HEK293 (cell line): Measurements from ENCODE around the gene ZC3H10.

Source experiments
- BCL6B ChIP-seq: fragments of 450-650 bp; formaldehyde crosslinking; IDR thresholded peaks from 2 replicates; pipeline ENCODE4 v1.5.1; 2017; ENCODE audit warnings: missing biosample characterization, missing genetic modification characterization
- EGR2 ChIP-seq: fragments of 450-650 bp; formaldehyde crosslinking; IDR thresholded peaks from 2 replicates; pipeline ENCODE4 v1.5.1; 2016; ENCODE audit warnings: low read depth, missing biosample characterization, missing genetic modification characterization
- GFI1B ChIP-seq: fragments of 450-650 bp; formaldehyde crosslinking; IDR thresholded peaks from 2 replicates; pipeline ENCODE4 v1.5.1; 2016; ENCODE audit warnings: missing biosample characterization, missing genetic modification characterization
- GLIS1 ChIP-seq: fragments of 450-650 bp; formaldehyde crosslinking; IDR thresholded peaks from 2 replicates; pipeline ENCODE4 v1.5.1; 2016; ENCODE audit warnings: missing biosample characterization, missing genetic modification characterization
- HOXC10 ChIP-seq: sonication (generic); formaldehyde crosslinking; IDR thresholded peaks from 2 replicates; pipeline ENCODE4 v1.8.1; 2023; ENCODE audit warnings: mild to moderate bottlenecking, missing genetic modification reagents
- IKZF3 ChIP-seq: fragments of 450-650 bp; IDR thresholded peaks from 2 replicates; pipeline ENCODE4 v1.5.0; 2018; ENCODE audit warnings: missing biosample characterization, mild to moderate bottlenecking, missing genetic modification characterization, moderate library complexity
- MEIS1 ChIP-seq: sonication (generic); formaldehyde crosslinking; IDR thresholded peaks from 2 replicates; pipeline ENCODE4 v1.8.1; 2022; ENCODE audit warnings: missing genetic modification reagents, mild to moderate bottlenecking, borderline replicate concordance
- MYNN ChIP-seq: fragments of 450-650 bp; formaldehyde crosslinking; IDR thresholded peaks from 2 replicates; pipeline ENCODE4 v1.5.1; 2016; ENCODE audit warnings: missing biosample characterization, missing genetic modification characterization, borderline replicate concordance
- PRDM4 ChIP-seq: fragments of 450-650 bp; formaldehyde crosslinking; IDR thresholded peaks from 2 replicates; pipeline ENCODE4 v1.5.1; 2017; ENCODE audit warnings: missing biosample characterization, missing genetic modification characterization
- PRDM6 ChIP-seq: fragments of 450-650 bp; formaldehyde crosslinking; IDR thresholded peaks from 2 replicates; pipeline ENCODE4 v1.5.1; 2017; ENCODE audit warnings: missing biosample characterization, missing genetic modification characterization
- TRIM28 ChIP-seq: IDR thresholded peaks from 2 replicates; pipeline ENCODE4 v1.6.1; 2011; ENCODE audit warnings: low read length, control low read depth, borderline replicate concordance
- ZFHX2 ChIP-seq: fragments of 450-650 bp; formaldehyde crosslinking; conservative IDR thresholded peaks from 2 replicates; pipeline ENCODE4 v1.5.1; 2016; ENCODE audit warnings: missing biosample characterization, missing genetic modification characterization
- ZNF157 ChIP-seq: fragments of 450-650 bp; formaldehyde crosslinking; IDR thresholded peaks from 2 replicates; pipeline ENCODE4 v1.5.1; 2016; ENCODE audit warnings: missing biosample characterization, missing genetic modification characterization
- ZNF248 ChIP-seq: fragments of 450-650 bp; formaldehyde crosslinking; IDR thresholded peaks from 2 replicates; pipeline ENCODE4 v1.5.1; 2017; ENCODE audit warnings: missing biosample characterization, missing genetic modification characterization
- ZNF266 ChIP-seq: fragments of 450-650 bp; formaldehyde crosslinking; IDR thresholded peaks from 2 replicates; pipeline ENCODE4 v1.5.1; 2016; ENCODE audit warnings: missing biosample characterization, missing genetic modification characterization, low read depth
- ZNF292 ChIP-seq: fragments of 450-650 bp; formaldehyde crosslinking; IDR thresholded peaks from 2 replicates; pipeline ENCODE4 v1.5.1; 2016; ENCODE audit warnings: low read depth, missing biosample characterization, missing genetic modification characterization, borderline replicate concordance
- ZNF302 ChIP-seq: fragments of 450-650 bp; formaldehyde crosslinking; IDR thresholded peaks from 2 replicates; pipeline ENCODE4 v1.5.1; 2016; ENCODE audit warnings: missing biosample characterization, missing genetic modification characterization, low read depth
- ZNF335 ChIP-seq: fragments of 450-650 bp; formaldehyde crosslinking; conservative IDR thresholded peaks from 2 replicates; pipeline ENCODE4 v1.5.1; 2016; ENCODE audit warnings: missing biosample characterization, missing genetic modification characterization
- ZNF354C ChIP-seq: fragments of 450-650 bp; formaldehyde crosslinking; IDR thresholded peaks from 2 replicates; pipeline ENCODE4 v1.5.1; 2016; ENCODE audit warnings: missing biosample characterization, missing genetic modification characterization, low read depth, borderline replicate concordance
- ZNF366 ChIP-seq: fragments of 450-650 bp; formaldehyde crosslinking; conservative IDR thresholded peaks from 2 replicates; pipeline ENCODE4 v1.5.1; 2016; ENCODE audit warnings: missing biosample characterization, missing genetic modification characterization
- ZNF391 ChIP-seq: fragments of 450-650 bp; formaldehyde crosslinking; IDR thresholded peaks from 2 replicates; pipeline ENCODE4 v1.5.1; 2016; ENCODE audit warnings: low read depth, missing biosample characterization, missing genetic modification characterization, borderline replicate concordance
- ZNF501 ChIP-seq: fragments of 450-650 bp; formaldehyde crosslinking; IDR thresholded peaks from 2 replicates; pipeline ENCODE4 v1.5.1; 2016; ENCODE audit warnings: missing biosample characterization, missing genetic modification characterization
- ZNF513 ChIP-seq: fragments of 450-650 bp; IDR thresholded peaks from 2 replicates; pipeline ENCODE4 v1.5.1; 2018; ENCODE audit warnings: missing biosample characterization, missing genetic modification characterization
- ZNF529 ChIP-seq: fragments of 450-650 bp; formaldehyde crosslinking; IDR thresholded peaks from 2 replicates; pipeline ENCODE4 v1.5.1; 2017; ENCODE audit warnings: missing genetic modification characterization, missing biosample characterization; ENCODE audit not compliant: insufficient replicate concordance
- ZNF548 ChIP-seq: fragments of 450-650 bp; formaldehyde crosslinking; IDR thresholded peaks from 2 replicates; pipeline ENCODE4 v1.5.1; 2016; ENCODE audit warnings: missing biosample characterization, missing genetic modification characterization
- ZNF555 ChIP-seq: fragments of 450-650 bp; formaldehyde crosslinking; conservative IDR thresholded peaks from 2 replicates; pipeline ENCODE4 v1.5.1; 2017; ENCODE audit warnings: missing biosample characterization, mild to moderate bottlenecking, missing genetic modification characterization, inconsistent platforms
- ZNF585B ChIP-seq: fragments of 450-650 bp; formaldehyde crosslinking; IDR thresholded peaks from 2 replicates; pipeline ENCODE4 v1.5.1; 2016; ENCODE audit warnings: missing biosample characterization, missing genetic modification characterization
- ZNF600 ChIP-seq: fragments of 450-650 bp; formaldehyde crosslinking; IDR thresholded peaks from 2 replicates; pipeline ENCODE4 v1.5.1; 2016; ENCODE audit warnings: missing biosample characterization, missing genetic modification characterization
- ZNF610 ChIP-seq: fragments of 450-650 bp; formaldehyde crosslinking; IDR thresholded peaks from 2 replicates; pipeline ENCODE4 v1.5.1; 2016; ENCODE audit warnings: missing biosample characterization, missing genetic modification characterization, borderline replicate concordance
- ZNF629 ChIP-seq: fragments of 450-650 bp; formaldehyde crosslinking; IDR thresholded peaks from 2 replicates; pipeline ENCODE4 v1.5.1; 2017; ENCODE audit warnings: missing biosample characterization, missing genetic modification characterization
- ZNF645 ChIP-seq: fragments of 450-650 bp; formaldehyde crosslinking; IDR thresholded peaks from 2 replicates; pipeline ENCODE4; 2016; ENCODE audit warnings: missing biosample characterization, missing genetic modification characterization
- ZNF677 ChIP-seq: fragments of 450-650 bp; IDR thresholded peaks from 2 replicates; pipeline ENCODE4 v1.5.0; 2018; ENCODE audit warnings: missing biosample characterization, mild to moderate bottlenecking, missing genetic modification characterization, moderate library complexity
- ZNF707 ChIP-seq: fragments of 450-650 bp; formaldehyde crosslinking; IDR thresholded peaks from 2 replicates; pipeline ENCODE4 v1.5.1; 2016; ENCODE audit warnings: missing biosample characterization, missing genetic modification characterization
- ZNF792 ChIP-seq: fragments of 450-650 bp; formaldehyde crosslinking; IDR thresholded peaks from 2 replicates; pipeline ENCODE4 v1.5.1; 2016; ENCODE audit warnings: missing biosample characterization, missing genetic modification characterization

Gene ZC3H10

GRCh38 chr12:56129206-56129941 lies 11.3 kb downstream of the ZC3H10 start (continued):
- TF ChIP-seq ZNF335 (peak; percentile 63), EGR2 (peak; percentile 87), BCL6B (tag by site-specific recombination) (no peak), PRDM4 (tag by site-specific recombination) (no peak), ZNF513 (tag by site-specific recombination) (no peak), MEIS1 (CRISPR knock-in tag) (no peak), ZNF157 (tag by site-specific recombination) (no peak), ZNF600 (peak; percentile 26; the same call in 1 of the 2 replicates), ZNF391 (tag by site-specific recombination) (no peak), ZNF292 (no peak), ZNF501 (tag by site-specific recombination) (no peak), ZNF555 (tag by site-specific recombination) (no peak), IKZF3 (tag by site-specific recombination) (no peak), ZNF366 (tag by site-specific recombination) (peak; percentile 73), ZNF302 (no peak), ZNF548 (tag by site-specific recombination) (no peak), ZNF610 (no peak), ZNF792 (no peak), ZFHX2 (tag by site-specific recombination) (peak; percentile 92), MYNN (tag by site-specific recombination) (no peak), ZNF707 (tag by site-specific recombination) (no peak), PRDM6 (tag by site-specific recombination) (no peak), ZNF248 (tag by site-specific recombination) (no peak), HOXC10 (CRISPR knock-in tag) (no peak), GLIS1 (no peak), ZNF677 (no peak), ZNF266 (no peak), ZNF645 (no peak), GFI1B (tag by site-specific recombination) (no peak), ZNF529 (no peak), ZNF629 (tag by site-specific recombination) (peak; percentile 22; the same call in 1 of the 2 replicates), ZNF354C (tag by site-specific recombination) (no peak), ZNF585B (no peak), TRIM28 (no peak)
